Thymus (tissue), 11 donors: ENCODE measurements around the gene LHFPL6. TPM values are rescaled to one million over a fixed set of nuclear protein-coding genes. Genes with fewer than 3 reads are reported as not detected.

ENCODE experiments used
- DNase-seq, 9 donors: peaks; one replicate each; pipeline ENCODE4 v3.0.0-alpha.2; 2013; ENCODE audit warnings: low spot score in 9 of 9, low read depth in 6 of 9, missing footprints in 1 of 9
- H3K27ac ChIP-seq, 2 donors: one replicate each; pipeline ENCODE4 v1.5.1; 2013; ENCODE audit warnings: control low read depth in 1 of 2, low read depth in 1 of 2, low read length in 1 of 2, mild to moderate bottlenecking in 1 of 2, moderate library complexity in 1 of 2
- H3K27me3 ChIP-seq, 2 donors: one replicate each; pipeline ENCODE4 v1.5.1; 2013; ENCODE audit warnings: low read length in 1 of 2; ENCODE audit not compliant: control insufficient read depth in 2 of 2, insufficient read depth in 1 of 2
- H3K36me3 ChIP-seq, 2 donors: one replicate each; pipeline ENCODE4 v1.5.1; 2013; ENCODE audit warnings: low read length in 1 of 2, mild to moderate bottlenecking in 1 of 2, moderate library complexity in 1 of 2; ENCODE audit not compliant: control insufficient read depth in 2 of 2, insufficient read depth in 2 of 2
- H3K4me1 ChIP-seq, 2 donors: one replicate each; pipeline ENCODE4 v1.5.1; 2013; ENCODE audit warnings: low read length in 2 of 2; ENCODE audit not compliant: control insufficient read depth in 2 of 2, insufficient read depth in 2 of 2
- H3K4me3 ChIP-seq, 2 donors: one replicate each; pipeline ENCODE4 v1.5.1; 2013; ENCODE audit warnings: low read length in 2 of 2, control low read depth in 1 of 2, mild to moderate bottlenecking in 1 of 2
- H3K9me3 ChIP-seq, 2 donors: one replicate each; pipeline ENCODE4 v1.5.1; 2013; ENCODE audit warnings: low read length in 1 of 2, mild to moderate bottlenecking in 1 of 2; ENCODE audit not compliant: control insufficient read depth in 2 of 2, insufficient read depth in 1 of 2
- WGBS: extraction: QIAGEN DNeasy Blood & Tissue Kit; methylation state at CpG from one replicate; pipeline ENCODE4 v1.1.7; 2013; 5-methylcytosine and 5-hydroxymethylcytosine counted together
- polyA plus RNA-seq: library from polyadenylated mRNA; stranded (reverse); fragments of 200-250 nt; gene quantifications from one replicate; pipeline ENCODE4 v1.2.3, GENCODE V29; 2013
- total RNA-seq: library from RNA; stranded (reverse); fragments of 120-200 nt; gene quantifications from one replicate; pipeline ENCODE4 v1.2.4, GENCODE V29; 2013
- donor health status: healthy.

Gene LHFPL6
- total and polyA plus RNA-seq, 2 donors: 9.1 to 14.9 TPM

GRCh38 chr13:39369161-39369890 lies 233.7 kb downstream of the LHFPL6 start:
- WGBS: 51% methylated on average over 1 of the region's 1 CpG
- H3K9me3 ChIP-seq: no peaks in the 10 kb centered on the region
- H3K27me3 ChIP-seq: no peaks in the 10 kb centered on the region
- no peaks in the 10 kb centered on the region for H3K36me3 ChIP-seq
- no peaks in the 10 kb centered on the region for H3K4me1 ChIP-seq
- DNase-seq: no peak
- no peak overlapping the region for H3K27ac ChIP-seq
- H3K4me3 ChIP-seq: no peak overlapping the region

GRCh38 chr13:39365879-39366278 lies 237.1 kb downstream of the LHFPL6 start:
- Histone ChIP-seq H3K9me3 (no peaks in the 10 kb centered on the region), H3K36me3 (no peaks in the 10 kb centered on the region), H3K27me3 (no peaks in the 10 kb centered on the region), H3K27ac (no peak overlapping the region), H3K4me1 (no peaks in the 10 kb centered on the region), H3K4me3 (no peak overlapping the region)
- no peak for DNase-seq

GRCh38 chr13:39364947-39365468 lies 238.0 kb downstream of the LHFPL6 start:
- no peak for DNase-seq
- Histone ChIP-seq H3K36me3 (no peaks in the 10 kb centered on the region), H3K9me3 (no peaks in the 10 kb centered on the region), H3K27ac (peak overlapping the region in 1 of 2 donors; percentile 10), H3K4me1 (no peaks in the 10 kb centered on the region), H3K4me3 (no peak overlapping the region), H3K27me3 (no peaks in the 10 kb centered on the region)
- WGBS: 75% methylated on average over 5 of the region's 5 CpGs

- DNase-seq: no peak
- Histone ChIP-seq H3K27me3 (no peaks in the 10 kb centered on the region), H3K27ac (no peak overlapping the region), H3K4me3 (no peak overlapping the region), H3K4me1 (no peaks in the 10 kb centered on the region), H3K9me3 (no peaks in the 10 kb centered on the region), H3K36me3 (no peaks in the 10 kb centered on the region)
- 95% methylated on average over 4 of the region's 4 CpGs for WGBS
Measured at GRCh38 chr13:39363382-39363772, 239.6 kb downstream of the LHFPL6 start.

- Histone ChIP-seq H3K4me1 (no peaks in the 10 kb centered on the region), H3K36me3 (no peaks in the 10 kb centered on the region), H3K27me3 (no peaks in the 10 kb centered on the region), H3K27ac (no peak overlapping the region), H3K9me3 (no peaks in the 10 kb centered on the region), H3K4me3 (no peak overlapping the region)
- 83% methylated on average over 5 of the region's 5 CpGs for WGBS
- no peak for DNase-seq
Measured at GRCh38 chr13:39362652-39363381, 240.2 kb downstream of the LHFPL6 start.

- Histone ChIP-seq H3K36me3 (no peaks in the 10 kb centered on the region), H3K27me3 (no peaks in the 10 kb centered on the region), H3K4me1 (peaks cover 0 to 2% of the 10 kb centered on the region in 2 donors), H3K4me3 (no peak overlapping the region), H3K27ac (no peak overlapping the region), H3K9me3 (no peaks in the 10 kb centered on the region)
- WGBS: 95% methylated on average over 1 of the region's 1 CpG
- DNase-seq: no peak
Measured at GRCh38 chr13:39353988-39354387, 249.0 kb downstream of the LHFPL6 start.

GRCh38 chr13:39350461-39350881 lies 252.5 kb downstream of the LHFPL6 start:
- Histone ChIP-seq H3K4me3 (no peak overlapping the region), H3K27me3 (no peaks in the 10 kb centered on the region), H3K27ac (peak overlapping the region in 1 of 2 donors; percentile 19), H3K36me3 (no peaks in the 10 kb centered on the region), H3K9me3 (no peaks in the 10 kb centered on the region), H3K4me1 (peaks cover 0 to 2% of the 10 kb centered on the region in 2 donors)
- 78% methylated on average over 3 of the region's 3 CpGs for WGBS
- DNase-seq: peak in 1 of 9 donors; percentile 7

- H3K27ac ChIP-seq: peak overlapping the region in 1 of 2 donors; percentile 19
- DNase-seq: no peak
Measured at GRCh38 chr13:39349391-39349960, 253.5 kb downstream of the LHFPL6 start.

More at GRCh38 chr13:39349391-39349960, 253.5 kb downstream of the LHFPL6 start:
- H3K9me3 ChIP-seq: no peaks in the 10 kb centered on the region
- H3K4me1 ChIP-seq: peaks cover 0 to 2% of the 10 kb centered on the region in 2 donors
- 93% methylated on average over 6 of the region's 6 CpGs for WGBS
- no peaks in the 10 kb centered on the region for H3K27me3 ChIP-seq
- no peak overlapping the region for H3K4me3 ChIP-seq
- H3K36me3 ChIP-seq: no peaks in the 10 kb centered on the region
